K562 (cell line): Measurements from ENCODE around the gene EEF2K. TPM values are rescaled to one million over a fixed set of nuclear protein-coding genes. Genes with fewer than 3 reads are reported as not detected.

Experiments used
- EGR1 ChIP-seq: fragments of 450-650 bp; conservative IDR thresholded peaks from 2 replicates; pipeline ENCODE4 v1.6.1; 2017; ENCODE audit warnings: mild to moderate bottlenecking
- HNRNPK ChIP-seq: fragments of 200-400 bp; formaldehyde crosslinking; IDR thresholded peaks from one replicate; pipeline ENCODE4 v1.6.1; 2018; ENCODE audit warnings: mild to moderate bottlenecking, low read depth, low read length; ENCODE audit not compliant: poor library complexity, severe bottlenecking
- KLF13 ChIP-seq: fragments of 450-650 bp; IDR thresholded peaks from 2 replicates; pipeline ENCODE4 v1.6.1; 2016; ENCODE audit warnings: missing genetic modification characterization, low read depth, mild to moderate bottlenecking, missing compliant biosample characterization, moderate library complexity, borderline replicate concordance
- LCOR ChIP-seq: sonication (generic); formaldehyde crosslinking; IDR thresholded peaks from 2 replicates; pipeline ENCODE4 v1.8.0; 2022; ENCODE audit warnings: mild to moderate bottlenecking, missing genetic modification reagents
- MTF1 ChIP-seq: fragments of 250-450 bp; sonication (Bioruptor Pico); IDR thresholded peaks from 2 replicates; pipeline ENCODE4 v1.9.0; 2021; ENCODE audit warnings: moderate library complexity, mild to moderate bottlenecking, inconsistent platforms, borderline replicate concordance
- NBN ChIP-seq: fragments of 450-650 bp; IDR thresholded peaks from 2 replicates; pipeline ENCODE4 v1.6.1; 2016; ENCODE audit warnings: low read depth, mild to moderate bottlenecking
- PHF8 ChIP-seq: fragments of 200-600 bp; sonication (generic); IDR thresholded peaks from 2 replicates; pipeline ENCODE4 v1.6.1; 2012; ENCODE audit warnings: mixed run types, mild to moderate bottlenecking, inconsistent platforms, low read length, moderate library complexity, borderline replicate concordance
- RBBP5 ChIP-seq: fragments of 200-600 bp; sonication (generic); IDR thresholded peaks from 2 replicates; pipeline ENCODE4 v1.6.1; 2012; ENCODE audit warnings: borderline replicate concordance, mild to moderate bottlenecking, low read length, control low read depth, inconsistent platforms; ENCODE audit not compliant: insufficient read depth, poor library complexity, severe bottlenecking
- SAP30 ChIP-seq: fragments of 200-600 bp; sonication (generic); IDR thresholded peaks from 2 replicates; pipeline ENCODE4 v1.6.1; 2012; ENCODE audit warnings: borderline replicate concordance, low read depth, mild to moderate bottlenecking, moderate library complexity, low read length, control low read depth, inconsistent platforms; ENCODE audit not compliant: insufficient read depth, poor library complexity, severe bottlenecking
- SP1 ChIP-seq: sonication (generic); formaldehyde crosslinking; IDR thresholded peaks from 2 replicates; pipeline ENCODE4 v1.8.1; 2022; ENCODE audit warnings: mild to moderate bottlenecking, missing genetic modification reagents
- TAF7 ChIP-seq: fragments of 450-650 bp; IDR thresholded peaks from 2 replicates; pipeline ENCODE4 v1.6.1; 2016; ENCODE audit warnings: missing genetic modification characterization, missing compliant biosample characterization
- YY1 ChIP-seq, 3 experiments: IDR thresholded peaks; 2 replicates each; pipeline ENCODE4 v1.6.1; 2011; ENCODE audit warnings: low read length in 2 of 3, mild to moderate bottlenecking in 2 of 3, moderate library complexity in 2 of 3, borderline replicate concordance in 1 of 3, control low read depth in 1 of 3, low read depth in 1 of 3; ENCODE audit not compliant: insufficient read depth in 3 of 3, insufficient replicate concordance in 2 of 3, control insufficient read depth in 1 of 3, insufficient read length in 1 of 3; ENCODE audit errors: extremely low read depth in 1 of 3
- ZBTB17 ChIP-seq: fragments of 450-650 bp; formaldehyde crosslinking; IDR thresholded peaks from 2 replicates; pipeline ENCODE4 v1.4.0; 2020; ENCODE audit warnings: mild to moderate bottlenecking
- ZNF324 ChIP-seq: fragments of 250-450 bp; sonication (Bioruptor Pico); IDR thresholded peaks from 2 replicates; pipeline ENCODE4 v1.4.0; 2020; ENCODE audit warnings: mild to moderate bottlenecking
- ZNF431 ChIP-seq: sonication (generic); formaldehyde crosslinking; IDR thresholded peaks from 2 replicates; pipeline ENCODE4 v1.8.0; 2022; ENCODE audit warnings: mild to moderate bottlenecking, missing genetic modification reagents
- ZNF76 ChIP-seq: fragments of 250-450 bp; sonication (Bioruptor Pico); IDR thresholded peaks from 2 replicates; pipeline ENCODE4 v1.4.0; 2020; ENCODE audit warnings: mild to moderate bottlenecking, moderate library complexity, borderline replicate concordance
- polyA plus RNA-seq, 8 experiments: library from polyadenylated mRNA; depleted of rRNA in 4 of 8; stranded (reverse) in 5 of 8; unstranded in 3 of 8; fragments of >200 nt; fragmentation: Nextera tagmentation in 2 of 8; fragmentation: Illumina TruSeq in 1 of 8; extraction: Ambion mirVana in 2 of 8; extraction: Trizol in 1 of 8; gene quantifications; 2 replicates each; pipeline versions ENCODE4 v1.2.1 to v1.2.3, GENCODE V29; 2011 to 2014; ENCODE audit warnings: inconsistent platforms in 1 of 8, missing spikeins in 1 of 8
- total RNA-seq, 7 experiments: library from RNA; depleted of rRNA in 6 of 7; stranded (reverse); fragments of >200 nt in 6 of 7; fragmentation: Illumina TruSeq in 2 of 7; extraction: Trizol in 2 of 7; gene quantifications; 2 replicates each; pipeline versions ENCODE4 v1.2.1 to v1.2.3, GENCODE V29; 2011 to 2021; ENCODE audit warnings: low replicate concordance in 1 of 7
- TF ChIP-seq, protein P1 (sequence below): fragments of 250-450 bp; sonication (Bioruptor Pico); IDR thresholded peaks from 2 replicates; pipeline ENCODE4 v1.8.0; 2022; ENCODE audit warnings: inconsistent platforms
- TF ChIP-seq, protein P2 (sequence below), 2 experiments: IDR thresholded peaks; 2 replicates each; pipeline ENCODE4 v1.6.1; 2011; ENCODE audit warnings: borderline replicate concordance in 1 of 2, control low read depth in 1 of 2, low read depth in 1 of 2, low read length in 1 of 2, mild to moderate bottlenecking in 1 of 2, mixed read lengths in 1 of 2, moderate library complexity in 1 of 2; ENCODE audit not compliant: insufficient read depth in 1 of 2, insufficient read length in 1 of 2, poor library complexity in 1 of 2, severe bottlenecking in 1 of 2; ENCODE audit errors: extremely low read depth in 1 of 2

The EEF2K gene
- total and polyA plus RNA-seq, 9 of the 15 experiments (the other 6 are each of a cell fraction or from before 2014, with no cell fraction given): 3.0 to 35.2 (median 12.2) TPM

DNA sequence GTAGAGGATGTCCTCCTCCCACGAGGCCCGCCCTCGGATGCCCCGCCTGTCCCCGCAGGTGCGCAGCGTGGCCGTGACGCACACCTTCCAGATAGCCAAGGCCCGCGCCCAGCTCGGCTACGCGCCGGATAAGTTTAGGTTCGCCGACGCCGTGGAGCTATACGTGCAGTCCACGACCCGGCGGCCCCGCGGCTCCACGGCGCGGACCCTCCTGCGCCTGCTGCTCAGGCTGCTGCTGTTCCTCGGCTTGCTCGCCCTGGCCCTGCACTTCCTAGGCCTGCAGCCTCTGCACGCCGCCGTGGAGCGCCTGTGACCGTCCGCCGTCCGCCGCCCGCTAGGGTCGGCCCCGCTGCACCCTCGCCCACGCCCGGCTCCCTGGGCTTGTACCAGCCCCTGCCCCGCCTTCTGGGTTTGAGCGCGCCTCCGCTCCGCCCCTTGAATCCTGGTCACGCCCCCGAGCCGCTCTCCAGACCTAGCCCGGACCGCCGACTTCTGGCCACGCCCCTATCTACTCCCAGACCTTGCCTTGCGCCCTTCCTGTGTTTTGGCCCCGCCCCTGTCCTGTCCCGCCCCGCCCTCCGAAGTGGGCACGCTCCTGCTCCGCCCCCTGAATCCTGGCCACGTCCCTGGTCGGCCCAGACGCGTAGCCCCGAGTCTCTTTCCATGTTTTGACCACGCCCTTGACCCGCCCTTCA, 15.8 kb upstream of the EEF2K start (continued):
- TF ChIP-seq, protein P1, sequence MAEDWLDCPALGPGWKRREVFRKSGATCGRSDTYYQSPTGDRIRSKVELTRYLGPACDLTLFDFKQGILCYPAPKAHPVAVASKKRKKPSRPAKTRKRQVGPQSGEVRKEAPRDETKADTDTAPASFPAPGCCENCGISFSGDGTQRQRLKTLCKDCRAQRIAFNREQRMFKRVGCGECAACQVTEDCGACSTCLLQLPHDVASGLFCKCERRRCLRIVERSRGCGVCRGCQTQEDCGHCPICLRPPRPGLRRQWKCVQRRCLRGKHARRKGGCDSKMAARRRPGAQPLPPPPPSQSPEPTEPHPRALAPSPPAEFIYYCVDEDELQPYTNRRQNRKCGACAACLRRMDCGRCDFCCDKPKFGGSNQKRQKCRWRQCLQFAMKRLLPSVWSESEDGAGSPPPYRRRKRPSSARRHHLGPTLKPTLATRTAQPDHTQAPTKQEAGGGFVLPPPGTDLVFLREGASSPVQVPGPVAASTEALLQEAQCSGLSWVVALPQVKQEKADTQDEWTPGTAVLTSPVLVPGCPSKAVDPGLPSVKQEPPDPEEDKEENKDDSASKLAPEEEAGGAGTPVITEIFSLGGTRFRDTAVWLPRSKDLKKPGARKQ: no peak
- TF ChIP-seq PHF8 (peak; percentile 61; the same call in 1 of the 2 replicates), TAF7 (tag) (no peak), KLF13 (peak; percentile 28; the same call in 1 of the 2 replicates), SP1 (CRISPR knock-in tag) (peak; percentile 98), RBBP5 (peak; percentile 23), ZNF431 (CRISPR knock-in tag) (no peak), NBN (no peak), ZNF76 (no peak), SAP30 (peak; percentile 65), YY1 (IDR thresholded peaks at IDR 0.05; ENCODE audit: borderline replicate concordance in 1 of 3, control insufficient read depth in 1 of 3, extremely low read depth in 1 of 3, insufficient read depth in 3 of 3, insufficient read length in 1 of 3, insufficient replicate concordance in 2 of 3, low read depth in 1 of 3, low read length in 2 of 3) (peak in 1 of 3 experiments; percentile 19), MTF1 (CRISPR knock-in tag) (no peak), ZNF324 (CRISPR knock-in tag) (no peak), EGR1 (peak; percentile 98), ZBTB17 (CRISPR knock-in tag) (peak; percentile 11; the same call in 1 of the 2 replicates), LCOR (CRISPR knock-in tag) (peak; percentile 16; the same call in 1 of the 2 replicates), HNRNPK (no peak)
- TF ChIP-seq, protein P2, sequence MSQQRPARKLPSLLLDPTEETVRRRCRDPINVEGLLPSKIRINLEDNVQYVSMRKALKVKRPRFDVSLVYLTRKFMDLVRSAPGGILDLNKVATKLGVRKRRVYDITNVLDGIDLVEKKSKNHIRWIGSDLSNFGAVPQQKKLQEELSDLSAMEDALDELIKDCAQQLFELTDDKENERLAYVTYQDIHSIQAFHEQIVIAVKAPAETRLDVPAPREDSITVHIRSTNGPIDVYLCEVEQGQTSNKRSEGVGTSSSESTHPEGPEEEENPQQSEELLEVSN (IDR thresholded peaks at IDR 0.05; ENCODE audit: borderline replicate concordance in 1 of 2, extremely low read depth in 1 of 2, insufficient read depth in 1 of 2, insufficient read length in 1 of 2, low read depth in 1 of 2, low read length in 1 of 2, poor library complexity in 1 of 2, severe bottlenecking in 1 of 2): peak in 1 of 2 experiments; percentile 47
